ENCODE data around the gene ESR1. TPM values are rescaled to one million over a fixed set of nuclear protein-coding genes. Genes with fewer than 3 reads are reported as not detected.

Gene ESR1
- total and polyA plus RNA-seq, 2 donors (not counting 3 experiments of a cell fraction or from before 2014, with no cell fraction given): 0.01 TPM; not detected in 1

DNA sequence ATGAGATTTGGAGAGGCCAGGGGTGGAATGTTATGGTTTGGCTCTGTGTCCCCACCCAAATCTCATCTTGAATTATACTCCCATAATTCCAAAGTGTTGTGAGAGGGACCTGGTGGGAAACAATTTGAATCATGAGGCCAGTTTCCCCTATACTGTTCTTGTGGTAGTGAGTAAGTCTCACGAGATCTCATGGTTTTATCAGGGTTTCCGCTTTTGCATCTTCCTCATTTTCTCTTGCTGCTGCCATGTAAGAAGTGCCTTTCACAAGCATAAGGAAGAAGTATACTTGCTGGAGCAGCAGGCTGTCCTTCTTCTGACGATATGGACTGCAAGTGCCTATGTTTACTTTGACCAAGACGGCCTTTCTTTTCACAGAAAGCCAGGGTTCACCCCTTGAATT, 270.5 kb downstream of the ESR1 start:
- H4K20me1 ChIP-seq (replicated peaks; ENCODE audit: control insufficient read depth, extremely low read depth, insufficient read depth, low read length): no peaks in the 10 kb centered on the region
- ChIA-PET CTCF (no interaction called here), POLR2A (no interaction called here)
- no TSS peak for BruUV-seq (replicated peaks)
- H3K36me3 ChIP-seq (ENCODE audit: control insufficient read depth in 2 of 2, extremely low read depth in 1 of 2, insufficient read depth in 2 of 2, low read length in 2 of 2): no peaks in the 10 kb centered on the region
- H2AFZ ChIP-seq (ENCODE audit: low read depth, low read length): no peak overlapping the region
- intact Hi-C loops (cut with micrococcal nuclease) (no loop called here), dilution Hi-C loops (cut with MboI; ENCODE audit: extremely low pct_ligation_motif_present, low sequenced_read_pairs) (no loop called here)
- TF ChIP-seq FOS (IDR thresholded peaks at IDR 0.05; ENCODE audit: borderline replicate concordance, insufficient read depth, low read length) (no peak), EZH2 (IDR thresholded peaks at IDR 0.05; ENCODE audit: borderline replicate concordance, low read depth, low read length, severe bottlenecking) (no peak), GATA2 (IDR thresholded peaks at IDR 0.05; ENCODE audit: insufficient read depth, insufficient read length, low read depth, low read length) (no peak), JUN (IDR thresholded peaks at IDR 0.05; ENCODE audit: borderline replicate concordance, insufficient read depth, insufficient read length, low read depth) (no peak), POLR2A (IDR thresholded peaks at IDR 0.05; ENCODE audit: low read depth, low read length) (no peak), POLR2AphosphoS5 (IDR thresholded peaks at IDR 0.05; ENCODE audit: insufficient read depth, low read depth, low read length) (no peak), MYC (IDR thresholded peaks at IDR 0.05; ENCODE audit: low read depth, low read length) (no peak), MAX (IDR thresholded peaks at IDR 0.05; ENCODE audit: insufficient read depth, insufficient read length) (no peak)
- TF ChIP-seq, protein P1, sequence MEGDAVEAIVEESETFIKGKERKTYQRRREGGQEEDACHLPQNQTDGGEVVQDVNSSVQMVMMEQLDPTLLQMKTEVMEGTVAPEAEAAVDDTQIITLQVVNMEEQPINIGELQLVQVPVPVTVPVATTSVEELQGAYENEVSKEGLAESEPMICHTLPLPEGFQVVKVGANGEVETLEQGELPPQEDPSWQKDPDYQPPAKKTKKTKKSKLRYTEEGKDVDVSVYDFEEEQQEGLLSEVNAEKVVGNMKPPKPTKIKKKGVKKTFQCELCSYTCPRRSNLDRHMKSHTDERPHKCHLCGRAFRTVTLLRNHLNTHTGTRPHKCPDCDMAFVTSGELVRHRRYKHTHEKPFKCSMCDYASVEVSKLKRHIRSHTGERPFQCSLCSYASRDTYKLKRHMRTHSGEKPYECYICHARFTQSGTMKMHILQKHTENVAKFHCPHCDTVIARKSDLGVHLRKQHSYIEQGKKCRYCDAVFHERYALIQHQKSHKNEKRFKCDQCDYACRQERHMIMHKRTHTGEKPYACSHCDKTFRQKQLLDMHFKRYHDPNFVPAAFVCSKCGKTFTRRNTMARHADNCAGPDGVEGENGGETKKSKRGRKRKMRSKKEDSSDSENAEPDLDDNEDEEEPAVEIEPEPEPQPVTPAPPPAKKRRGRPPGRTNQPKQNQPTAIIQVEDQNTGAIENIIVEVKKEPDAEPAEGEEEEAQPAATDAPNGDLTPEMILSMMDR (IDR thresholded peaks at IDR 0.05; ENCODE audit: extremely low read depth in 1 of 2, insufficient read depth in 1 of 2, low read depth in 1 of 2, low read length in 2 of 2): no peak
- no peak overlapping the region for H3K4me2 ChIP-seq (ENCODE audit: insufficient read depth, low read length)
- H3K4me3 ChIP-seq (replicated peaks in 1 of 3; ENCODE audit: insufficient read depth in 1 of 3, low read depth in 1 of 3, low read length in 3 of 3): no peak overlapping the region
- H3K27me3 ChIP-seq (ENCODE audit: control insufficient read depth in 2 of 2, insufficient read depth in 2 of 2, low read length in 2 of 2): peaks cover 0 to 2% of the 10 kb centered on the region in 2 experiments
- no peaks in the 10 kb centered on the region for H3K9me1 ChIP-seq (replicated peaks; ENCODE audit: control insufficient read depth, extremely low read depth, insufficient read depth, low read length)
- no peak overlapping the region for H3K9ac ChIP-seq (replicated peaks; ENCODE audit: extremely low read depth, insufficient read depth, low read length)
- H3K9me3 ChIP-seq (replicated peaks; ENCODE audit: control insufficient read depth, insufficient read depth, low read length): peaks cover 2% of the 10 kb centered on the region
- no peak for FAIRE-seq
- no peaks in the 10 kb centered on the region for H3K79me2 ChIP-seq (ENCODE audit: control insufficient read depth, insufficient read depth, low read length)
- H3K4me1 ChIP-seq (ENCODE audit: control insufficient read depth, extremely low read depth, insufficient read depth, low read length): no peaks in the 10 kb centered on the region
- no peak overlapping the region for H3K27ac ChIP-seq (ENCODE audit: insufficient read depth, low read depth, low read length)
- DNase-seq (ENCODE audit: low read depth, low spot score): no peak
